Sigmoid colon (tissue), 3 donors: ENCODE results near the gene NEK6.

Experiments
- CTCF ChIP-seq, 4 experiments: fragments of 450-650 bp in 3 of 4; fragments of 200-600 bp in 1 of 4; IDR thresholded peaks; one replicate each; pipeline ENCODE4 v1.5.1; 2016 to 2019; ENCODE audit warnings: antibody characterized with exemption in 4 of 4, mild to moderate bottlenecking in 3 of 4, moderate library complexity in 2 of 4
- POLR2A ChIP-seq, 2 donors: fragments of 450-650 bp; IDR thresholded peaks; one replicate each; pipeline ENCODE4 v1.6.1; 2016; ENCODE audit warnings: antibody characterized with exemption in 2 of 2, mild to moderate bottlenecking in 2 of 2, moderate library complexity in 2 of 2

- TF ChIP-seq POLR2A (IDR thresholded peaks at IDR 0.05) (no peak), CTCF (IDR thresholded peaks at IDR 0.05) (no peak)
Measured at GRCh38 chr9:124313940-124314339, 56.2 kb downstream of the NEK6 start.
